Stimulated activated CD8-positive, alpha-beta memory T cell treated with anti-CD3 and anti-CD28 coated beads, Interleukin-4, amount 100 ng/mL, for 24 hours (primary cell): ENCODE data around the gene ARRDC5.
"Not testable (repeated sequence)": the region's sequence is repeated elsewhere in the genome, so short reads cannot be mapped to it uniquely, and the experiment has no call there.

Experiments
- DNase-seq: peaks from one replicate; pipeline ENCODE4 v3.0.0-alpha.2; 2020; ENCODE audit warnings: low read depth

ARRDC5 gene

DNA sequence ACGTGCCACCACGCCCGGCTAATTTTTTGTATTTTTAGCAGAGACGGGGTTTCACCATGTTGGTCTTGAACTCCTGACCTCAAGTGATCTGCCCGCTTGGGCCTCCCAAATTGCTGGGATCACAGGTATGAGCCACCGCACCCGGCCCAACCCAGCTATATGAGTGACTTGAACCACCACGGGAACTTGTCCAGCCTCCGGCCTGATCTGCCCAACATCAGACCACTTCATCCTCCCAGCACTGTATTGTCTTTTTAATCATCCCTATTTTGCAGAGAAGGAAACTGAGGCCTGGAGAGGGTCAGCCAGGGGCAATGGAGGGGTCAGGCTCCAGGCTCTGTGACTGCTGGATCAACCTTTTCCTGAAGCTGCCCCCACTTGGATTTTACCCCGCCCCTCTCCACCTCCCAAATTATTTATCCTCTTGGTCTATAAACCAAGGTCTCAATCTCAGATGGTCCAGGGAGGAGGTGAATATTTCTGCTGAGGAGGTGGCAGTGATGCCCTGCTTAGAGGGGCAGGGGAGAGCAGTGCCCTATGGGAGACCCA, 34.3 kb downstream of the ARRDC5 start:
- DNase-seq: no peak

DNA sequence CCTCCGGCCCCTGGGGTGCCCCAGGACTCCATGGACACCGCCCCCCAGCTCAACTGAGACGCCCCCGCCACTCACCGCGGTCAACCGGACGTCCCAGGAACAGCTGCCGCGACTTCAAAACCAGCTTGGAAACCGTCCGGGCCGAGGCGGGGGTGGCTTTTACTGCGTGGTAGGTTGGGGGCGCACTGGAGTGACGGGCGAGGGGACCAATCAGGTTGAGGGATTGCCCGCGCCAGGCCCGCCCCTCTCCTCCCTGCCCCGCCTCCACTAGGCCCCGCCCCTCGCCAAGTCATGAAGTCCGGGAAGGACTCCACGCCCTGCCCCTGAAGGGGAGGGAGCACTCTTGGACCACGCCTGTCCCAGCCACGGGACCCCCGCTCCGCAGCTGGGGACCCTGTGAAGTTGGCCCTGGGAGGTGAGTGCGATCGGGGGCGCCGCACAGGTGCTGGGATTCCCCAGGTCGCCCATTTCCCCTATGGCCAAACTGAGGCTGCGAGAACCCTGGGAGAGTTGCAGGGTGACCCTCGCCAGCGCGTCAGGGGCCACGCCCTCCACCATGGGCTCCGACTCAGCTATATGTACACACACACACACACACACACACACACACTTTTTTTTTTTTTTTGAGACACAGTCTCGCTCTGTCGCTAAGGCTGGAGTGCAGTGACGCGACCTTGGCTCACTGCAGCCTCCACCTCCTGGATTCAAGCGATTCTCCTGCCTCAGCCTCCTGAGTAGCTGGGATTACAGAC, 35.0 kb downstream of the ARRDC5 start, which contains the start of gene PLIN3:
TSS of gene PLIN3 (minus strand) at position 134 of the 752 bp plus-strand sequence. CDS start 6,273 bp downstream, outside the sequence.
- peak; percentile 84 for DNase-seq

DNA sequence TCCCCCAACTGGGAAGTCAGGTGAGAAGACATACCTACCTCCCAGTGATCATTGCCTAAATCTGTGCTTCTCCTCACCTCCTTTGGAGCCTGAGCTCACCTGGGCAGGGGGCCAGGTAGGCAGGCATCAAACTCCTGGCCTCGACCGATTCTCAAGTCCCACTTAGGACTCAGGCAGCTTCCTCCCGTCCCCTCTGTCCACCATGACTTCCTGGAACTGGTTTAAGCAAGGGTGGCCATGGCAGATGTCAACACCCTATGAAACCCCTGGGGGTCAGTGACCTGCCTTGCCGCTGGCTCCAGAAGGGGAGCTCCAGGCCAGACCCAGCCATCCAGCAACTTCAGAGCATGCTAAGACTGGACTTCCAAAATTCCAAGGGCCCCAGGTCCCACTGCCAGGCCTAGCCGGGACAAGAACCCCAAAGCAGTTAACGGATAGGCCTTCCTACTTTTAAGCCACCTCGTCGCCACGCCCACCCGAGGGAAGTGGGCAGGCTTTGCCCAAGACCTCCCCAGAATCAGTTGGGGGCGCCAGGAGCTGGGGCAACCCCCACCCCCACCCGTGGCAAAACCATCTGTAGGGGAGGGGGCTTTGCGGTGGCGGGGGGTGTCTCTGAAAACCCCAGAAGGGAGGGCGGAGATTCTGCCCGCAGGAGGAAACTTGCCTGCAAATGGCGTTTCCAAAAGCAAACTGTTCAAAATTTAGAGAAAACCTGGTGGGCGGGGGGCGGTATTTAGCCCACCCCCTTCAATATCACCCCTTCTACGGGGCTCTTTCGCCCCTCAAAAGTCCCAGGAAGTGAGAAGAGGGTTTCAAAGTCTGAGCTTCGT, 35.9 kb downstream of the ARRDC5 start:
- no peak for DNase-seq

DNA sequence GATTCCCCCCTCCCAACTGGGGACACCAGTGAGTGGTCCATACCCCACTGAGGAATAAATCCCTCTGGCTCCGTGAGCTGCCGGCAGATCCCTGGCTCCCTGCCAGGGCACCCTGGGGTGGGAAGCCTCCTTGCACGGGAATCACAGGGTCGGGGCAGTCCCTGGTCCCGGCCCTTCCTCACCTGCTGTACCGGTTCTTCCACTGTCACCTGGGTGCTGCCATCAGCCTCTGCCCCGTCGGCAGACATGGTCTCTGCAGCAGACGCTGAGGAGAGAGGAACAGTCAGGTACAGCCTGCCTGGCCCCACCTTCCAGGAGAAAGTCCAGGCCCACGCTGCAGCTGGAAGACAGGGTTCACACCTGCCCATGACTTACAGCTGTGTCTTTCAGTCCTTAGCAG, 41.5 kb downstream of the ARRDC5 start:
- DNase-seq: no peak

DNA sequence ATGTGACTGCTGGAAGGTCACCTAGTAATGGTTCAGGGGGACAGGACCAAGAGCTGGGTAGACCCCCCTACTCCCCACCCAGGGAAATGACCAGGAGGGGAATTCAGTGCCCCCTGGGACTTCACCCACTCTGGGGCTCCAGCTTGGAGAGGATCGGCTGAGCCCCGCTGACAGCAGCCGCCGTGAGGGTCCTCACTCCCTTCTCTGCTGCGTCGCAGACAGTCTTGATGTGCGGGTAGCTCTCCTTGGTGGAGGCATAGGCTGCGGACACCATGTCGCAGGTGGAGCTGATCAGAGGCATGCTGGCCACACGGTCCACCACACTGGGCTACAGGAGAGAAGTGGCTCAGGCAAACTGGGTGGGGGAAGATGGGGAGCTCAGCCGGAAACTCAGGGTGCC, 43.0 kb downstream of the ARRDC5 start:
- DNase-seq: no peak

DNA sequence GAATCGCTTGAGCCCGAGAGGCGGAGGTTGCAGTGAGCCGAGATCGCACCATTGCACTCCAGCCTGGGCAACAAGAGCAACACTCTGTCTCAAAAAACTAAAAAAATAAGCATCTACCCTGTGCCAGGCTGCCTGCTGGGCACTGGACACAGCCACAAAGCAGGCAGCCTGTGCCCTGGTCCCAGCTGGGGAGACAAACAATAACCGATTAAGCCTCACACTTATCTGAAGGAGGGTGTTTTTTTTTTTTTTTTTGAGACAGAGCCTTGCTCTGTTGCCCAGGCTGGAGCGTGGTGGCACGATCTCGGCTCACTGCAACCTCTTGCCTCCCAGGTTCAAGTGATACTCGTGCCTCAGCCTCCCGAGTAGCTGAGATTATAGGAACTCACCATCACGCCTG, 46.2 kb downstream of the ARRDC5 start:
- not testable (repeated sequence) for DNase-seq

DNA sequence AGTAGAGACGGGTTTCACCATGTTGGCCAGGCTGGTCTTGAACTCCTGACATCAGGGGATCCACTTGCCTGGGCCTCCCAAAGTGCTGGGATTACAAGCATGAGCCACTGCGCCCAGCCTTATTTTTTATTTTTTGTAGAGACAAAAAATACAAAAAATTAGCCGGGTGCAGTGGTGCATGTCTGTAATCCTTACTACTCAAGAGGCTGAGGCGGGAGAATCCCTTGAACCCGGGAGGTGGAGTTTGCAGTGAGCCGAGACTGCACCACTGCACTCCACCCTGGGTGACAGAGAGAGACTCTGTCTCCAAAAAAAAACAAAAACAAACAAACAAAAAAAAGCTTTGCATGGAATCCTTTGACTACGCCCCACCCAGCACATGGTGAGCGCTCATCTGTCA, 49.2 kb downstream of the ARRDC5 start:
- not testable (repeated sequence) for DNase-seq

DNA sequence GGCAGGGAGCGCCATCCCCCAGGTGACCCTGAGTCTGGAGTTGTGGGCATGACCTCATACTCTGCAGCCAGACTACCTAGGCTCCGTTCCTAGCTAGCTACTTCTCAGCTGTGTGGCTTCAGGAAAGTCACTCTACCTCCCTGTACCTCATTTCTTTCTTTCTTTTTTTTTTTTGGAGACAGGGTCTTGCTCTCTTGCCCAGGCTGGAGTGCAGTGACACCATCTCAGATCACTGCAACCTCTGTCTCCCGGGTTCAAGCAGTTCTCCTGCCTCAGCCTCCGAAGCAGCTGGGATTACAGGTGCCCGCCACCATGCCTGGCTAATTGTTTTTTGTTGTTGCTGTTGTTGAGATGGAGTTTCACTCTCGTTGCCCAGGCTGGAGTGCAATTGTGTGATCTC, 50.2 kb downstream of the ARRDC5 start:
- DNase-seq: no peak

DNA sequence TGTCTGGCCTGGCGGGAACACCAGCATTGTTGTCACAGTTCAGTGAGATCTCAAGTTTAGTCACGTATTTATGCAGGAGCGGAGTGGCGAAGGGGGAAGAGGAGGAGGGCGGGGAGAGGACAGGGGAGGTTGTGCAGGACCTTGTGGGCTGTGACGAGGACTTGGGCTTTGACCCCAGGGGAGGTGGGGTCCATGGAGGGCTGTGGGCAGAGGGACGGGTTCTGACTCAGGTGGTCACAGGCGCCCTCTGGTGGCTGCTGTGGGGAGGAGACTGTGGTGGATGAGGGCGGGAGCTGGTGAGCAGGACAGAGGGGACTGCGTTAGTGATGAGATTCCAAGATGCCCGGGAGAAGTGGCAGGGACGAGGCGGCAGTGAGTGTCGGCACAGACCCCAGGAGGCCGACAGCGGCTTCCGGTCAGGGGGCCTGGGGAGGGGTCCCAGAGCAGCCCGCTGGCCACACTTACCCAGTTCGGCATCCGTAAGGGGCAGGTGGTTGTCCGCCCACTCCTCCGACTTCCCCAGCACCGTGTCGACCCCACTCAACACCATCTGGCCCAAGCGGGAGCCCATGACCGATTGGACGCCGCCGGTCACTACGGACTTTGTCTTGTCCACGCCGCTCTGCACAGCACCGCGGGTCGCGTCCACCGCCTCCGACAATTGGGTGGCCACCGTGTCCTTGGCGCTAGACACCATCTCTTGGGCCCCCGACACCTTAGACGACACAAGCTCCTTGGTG, 51.0 kb downstream of the ARRDC5 start:
- DNase-seq: peak; percentile 69

DNA sequence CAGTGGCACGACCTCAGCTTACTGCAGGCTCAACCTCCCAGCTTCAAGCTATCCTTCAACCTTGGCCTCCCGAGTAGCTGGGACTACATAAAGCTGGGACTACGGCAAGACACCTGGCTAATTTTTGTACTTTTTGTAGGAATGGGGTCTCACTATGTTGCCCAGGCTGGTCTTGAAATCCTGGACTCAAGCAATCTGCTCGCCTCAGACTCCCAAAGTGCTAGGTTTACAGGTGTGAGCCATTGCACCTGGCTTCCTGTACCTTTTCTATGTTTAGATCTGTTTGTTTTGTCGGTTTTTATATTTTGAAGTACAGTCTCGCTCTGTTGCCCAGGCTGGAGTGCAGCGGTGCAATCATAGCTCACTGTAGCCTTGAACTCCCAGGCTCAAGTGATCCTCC, 53.7 kb downstream of the ARRDC5 start:
- no peak for DNase-seq

DNA sequence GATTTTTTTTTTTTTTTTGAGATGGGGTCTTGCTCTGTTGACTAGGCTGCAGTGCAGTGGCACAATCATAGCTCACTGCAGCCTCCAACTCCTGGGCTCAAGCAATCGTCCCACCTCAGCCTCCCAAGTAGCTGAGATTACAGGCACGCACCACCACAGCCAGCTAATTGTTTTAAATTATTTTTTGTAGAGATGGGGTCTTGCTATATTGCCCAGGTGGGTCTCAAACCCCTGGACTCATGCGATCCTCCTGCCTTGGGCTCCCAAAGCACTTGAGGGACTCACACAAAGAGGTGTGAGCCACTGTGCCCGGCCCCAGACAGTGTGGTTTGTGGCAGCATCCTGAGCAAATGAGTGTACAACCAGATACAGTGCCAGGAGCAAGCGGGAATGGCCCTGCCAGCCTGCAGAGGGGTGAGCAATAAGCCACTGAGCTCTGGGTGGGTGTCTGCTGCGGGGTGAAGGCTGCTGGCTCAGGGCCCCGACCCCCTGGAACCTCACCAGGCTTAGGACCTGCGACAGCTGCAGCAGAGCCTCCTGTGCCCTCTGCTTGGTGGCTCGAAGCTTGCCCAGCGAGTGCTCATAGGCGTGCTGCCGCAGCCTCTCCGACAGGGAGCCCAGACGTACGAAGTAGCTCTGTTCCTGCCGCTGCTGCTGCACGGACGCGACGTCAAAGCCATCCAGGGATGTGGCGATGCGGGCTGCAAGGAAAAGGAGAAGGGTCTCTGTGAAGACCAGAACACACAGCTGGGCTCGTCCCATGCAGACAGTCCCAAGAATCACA, 55.3 kb downstream of the ARRDC5 start:
- no peak for DNase-seq

DNA sequence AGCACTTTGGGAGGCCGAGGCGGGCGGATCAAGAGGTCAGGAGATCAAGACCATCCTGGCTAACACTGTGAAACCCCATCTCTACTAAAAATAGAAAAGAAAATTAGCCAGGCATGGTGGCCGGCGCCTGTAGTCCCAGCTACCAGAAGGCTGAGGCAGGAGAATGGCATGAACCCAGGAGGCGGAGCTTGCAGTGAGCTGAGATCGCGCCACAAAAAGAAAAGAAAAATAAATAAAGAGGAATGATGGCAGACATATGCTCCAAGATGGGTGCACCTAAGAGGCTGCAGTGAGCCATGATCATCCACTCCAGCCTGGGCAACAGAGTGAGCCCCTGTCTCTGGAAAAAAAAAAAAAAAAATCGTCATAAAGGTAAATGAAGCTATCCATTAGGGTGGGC, 56.7 kb downstream of the ARRDC5 start:
- DNase-seq: not testable (repeated sequence)

DNA sequence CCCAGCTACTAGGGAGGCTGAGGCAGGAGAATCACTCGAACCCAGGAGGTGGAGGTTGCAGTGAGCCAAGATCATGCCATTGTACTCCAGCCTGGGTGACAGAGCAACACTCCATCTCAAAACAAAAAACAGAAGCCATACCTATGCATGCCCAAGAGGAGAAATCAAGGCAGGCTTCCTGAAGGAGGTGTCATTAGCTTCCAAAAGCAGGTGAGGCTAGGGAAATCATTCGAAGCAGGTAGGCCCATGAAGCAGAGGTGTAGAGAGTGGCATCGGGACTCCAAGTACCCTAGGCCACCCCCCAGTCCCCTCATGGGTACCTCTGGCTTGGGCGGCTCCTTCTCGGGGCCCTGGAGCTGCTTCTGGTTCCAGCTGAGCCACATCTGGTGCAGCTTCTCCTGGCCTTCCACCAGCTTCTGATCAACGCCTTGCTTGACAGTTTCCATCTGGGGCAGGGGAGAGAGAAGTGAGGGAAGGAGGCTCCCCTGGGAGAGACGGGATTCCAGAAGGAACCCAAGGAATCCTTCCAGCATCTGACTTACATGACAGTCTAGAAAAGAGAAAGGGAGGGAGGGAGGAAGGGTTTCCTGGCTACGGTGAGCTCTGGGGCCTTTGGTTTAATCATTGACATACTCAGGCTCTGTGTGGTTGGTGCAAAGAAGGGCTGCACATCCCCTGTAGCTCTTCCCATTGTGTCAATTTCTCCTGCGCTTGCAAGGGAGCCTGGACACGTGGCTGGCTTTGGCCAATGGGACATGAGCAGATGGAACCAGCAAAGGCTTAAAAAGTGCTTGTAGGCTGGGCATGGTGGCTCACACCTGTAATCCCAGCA, 58.1 kb downstream of the ARRDC5 start:
- no peak for DNase-seq

DNA sequence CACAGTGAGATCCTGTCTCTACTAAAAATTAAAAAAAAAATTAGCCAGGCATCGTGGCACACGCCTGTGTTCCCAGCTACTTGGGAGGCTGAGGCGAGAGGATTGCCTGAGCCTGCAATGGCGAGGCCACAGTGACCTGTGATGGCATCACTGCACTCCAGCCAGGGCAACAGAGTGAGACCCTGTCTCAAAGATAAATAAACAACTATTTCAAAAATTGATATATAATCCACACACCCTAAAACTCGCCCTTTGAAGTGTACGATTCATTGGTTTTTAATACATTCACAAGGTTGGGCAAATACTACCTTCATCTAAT, 59.1 kb downstream of the ARRDC5 start:
- no peak for DNase-seq
